Stimulated activated CD4-positive, alpha-beta T cell treated with anti-CD3 and anti-CD28 coated beads, TNF-alpha, amount 100 ng/mL, for 1 hour (primary cell): ENCODE results near the gene TCAIM.

ENCODE experiments used
- DNase-seq, 3 donors: peaks; one replicate each; pipeline ENCODE4 v3.0.0-alpha.2; 2020; ENCODE audit warnings: low read depth in 3 of 3, low spot score in 1 of 3

TCAIM gene, protein sequence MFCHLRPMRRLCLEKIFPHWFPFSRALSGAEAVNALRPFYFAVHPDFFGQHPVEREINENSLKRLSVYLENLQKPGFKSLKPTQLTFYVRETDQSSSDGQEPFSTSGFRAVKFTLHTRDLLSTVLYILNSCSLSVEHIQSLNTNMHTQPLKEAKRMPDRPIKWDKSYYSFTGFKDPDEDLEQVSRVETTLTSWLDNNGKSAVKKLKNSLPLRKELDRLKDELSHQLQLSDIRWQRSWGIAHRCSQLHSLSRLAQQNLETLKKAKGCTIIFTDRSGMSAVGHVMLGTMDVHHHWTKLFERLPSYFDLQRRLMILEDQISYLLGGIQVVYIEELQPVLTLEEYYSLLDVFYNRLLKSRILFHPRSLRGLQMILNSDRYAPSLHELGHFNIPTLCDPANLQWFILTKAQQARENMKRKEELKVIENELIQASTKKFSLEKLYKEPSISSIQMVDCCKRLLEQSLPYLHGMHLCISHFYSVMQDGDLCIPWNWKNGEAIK

DNA sequence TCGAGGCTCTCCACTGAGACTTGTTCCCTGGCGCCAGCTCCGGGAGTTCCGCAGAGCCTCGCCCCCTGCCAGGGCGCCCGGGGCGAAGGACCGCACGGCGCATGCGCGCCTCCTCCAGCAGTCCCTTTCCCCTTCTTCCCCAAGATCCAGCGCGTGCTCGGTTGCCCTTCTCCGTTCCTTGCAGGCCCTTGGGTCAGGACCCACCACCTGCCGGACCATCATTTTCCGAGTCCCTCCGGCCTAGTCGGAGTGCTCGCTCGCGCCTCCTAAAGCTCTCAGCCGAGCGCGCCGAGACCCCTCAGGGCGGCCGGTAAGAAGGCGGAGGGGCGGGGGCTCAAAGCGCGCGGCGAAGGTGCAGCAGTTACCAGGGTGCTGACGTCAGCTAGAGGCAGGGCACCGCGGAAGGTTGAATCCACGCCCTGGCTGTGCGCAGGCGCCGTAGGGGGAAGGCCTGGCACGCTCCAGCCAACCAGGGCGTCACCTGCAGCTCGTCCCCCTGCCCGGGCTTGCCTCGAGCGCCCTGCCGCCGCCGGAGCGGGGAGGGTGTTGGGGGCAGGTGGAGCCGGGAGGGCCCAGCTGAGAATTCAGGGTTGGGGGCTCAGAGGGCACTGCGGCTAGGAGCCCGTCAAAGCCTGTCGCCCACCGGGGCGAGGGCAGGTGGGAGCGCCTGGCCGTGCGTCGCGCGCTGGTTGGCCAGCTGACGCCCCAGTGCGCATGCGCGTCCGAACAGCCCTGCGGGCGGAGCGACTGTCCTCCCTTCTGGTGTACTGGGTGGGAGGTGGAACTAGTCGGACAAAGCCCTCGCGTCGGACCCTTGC lies at the start of gene TCAIM:
Gene TCAIM (plus strand): TSS at position 757 of the 818 bp plus-strand sequence. CDS start 16,017 bp downstream, outside the sequence.
- peak; percentile 96 to 98 (median 97) for DNase-seq

DNA sequence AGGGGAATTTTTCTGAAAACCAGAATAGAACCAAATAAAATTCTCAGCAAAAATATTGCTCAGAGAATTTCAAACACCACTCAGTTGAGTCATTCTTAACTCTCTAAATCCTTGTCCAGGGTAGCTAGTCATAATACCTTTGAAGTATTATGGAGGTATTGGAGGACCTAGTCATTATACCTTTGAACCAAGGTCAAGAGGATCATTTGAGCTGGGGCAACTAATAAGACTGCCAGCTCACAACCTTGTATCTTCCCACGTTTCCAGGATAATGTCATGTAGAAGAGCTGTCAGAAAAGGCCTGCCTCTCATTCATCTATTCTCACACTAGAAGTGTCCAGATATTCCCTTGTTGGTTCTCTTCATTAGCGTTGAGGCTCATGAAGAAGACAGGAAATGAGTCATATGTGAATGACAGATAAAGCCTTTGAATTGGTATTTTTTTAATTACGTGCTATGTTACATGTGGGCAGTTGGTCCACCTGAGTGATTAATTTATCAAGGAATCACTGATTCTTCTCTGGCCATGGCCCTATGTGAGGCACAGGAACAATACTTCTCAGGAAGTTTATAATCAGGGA lies 48.6 kb upstream of the TCAIM start:
- DNase-seq = no peak

DNA sequence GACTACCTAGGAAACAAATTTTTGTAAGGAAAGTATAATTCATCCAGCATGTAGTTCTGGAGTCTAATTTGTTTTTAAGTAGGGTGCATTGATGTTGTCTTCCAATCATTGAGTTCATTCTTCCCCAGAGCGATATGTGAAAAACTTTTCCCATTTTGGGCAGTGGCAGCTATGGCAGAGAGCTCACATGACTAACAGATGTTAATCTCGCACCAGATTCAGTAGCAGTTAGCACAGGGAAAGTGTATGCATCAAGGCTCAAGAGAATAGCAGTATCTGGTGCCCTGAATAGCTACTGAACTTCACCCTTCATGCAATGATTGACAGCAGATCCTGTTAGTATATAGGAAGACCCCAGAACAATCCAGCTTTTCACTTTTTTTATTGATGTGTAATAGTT lies 46.3 kb upstream of the TCAIM start:
- no peak for DNase-seq

DNA sequence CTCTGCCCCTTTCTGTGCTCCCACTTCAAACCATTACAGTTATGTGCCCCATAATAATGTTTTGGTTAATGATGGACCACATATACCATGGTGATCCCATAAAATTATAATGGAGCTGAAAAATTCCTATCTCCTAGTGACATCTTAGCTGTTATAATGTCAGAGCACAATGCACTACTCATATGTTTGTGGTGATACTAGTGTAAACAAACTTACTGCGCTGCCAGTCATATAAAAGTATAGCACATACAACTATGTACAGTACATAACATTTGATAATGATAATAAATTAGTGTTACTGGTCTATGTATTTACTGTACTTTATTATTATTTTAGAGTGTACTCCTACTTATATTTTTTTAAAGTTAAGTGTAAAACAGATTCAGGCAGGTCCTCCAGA lies 45.6 kb upstream of the TCAIM start:
- no peak for DNase-seq

DNA sequence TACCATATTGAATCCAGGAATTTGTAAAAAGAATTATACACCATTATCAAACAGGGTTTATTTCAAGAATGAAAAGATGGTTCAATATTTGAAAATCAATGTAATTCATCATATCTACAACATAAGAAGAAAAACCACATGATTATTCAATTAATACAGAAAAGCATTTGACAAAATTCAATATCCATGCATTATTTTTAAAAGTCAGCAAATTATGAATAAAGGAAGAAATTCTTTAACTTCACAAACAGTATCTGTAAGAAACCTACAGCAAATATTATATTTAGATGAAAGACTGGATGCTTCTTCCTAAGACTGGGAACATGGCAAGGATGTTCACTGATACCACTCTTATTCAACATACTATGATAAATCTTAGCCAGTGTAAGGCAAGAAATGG lies 41.3 kb upstream of the TCAIM start:
- DNase-seq = no peak

DNA sequence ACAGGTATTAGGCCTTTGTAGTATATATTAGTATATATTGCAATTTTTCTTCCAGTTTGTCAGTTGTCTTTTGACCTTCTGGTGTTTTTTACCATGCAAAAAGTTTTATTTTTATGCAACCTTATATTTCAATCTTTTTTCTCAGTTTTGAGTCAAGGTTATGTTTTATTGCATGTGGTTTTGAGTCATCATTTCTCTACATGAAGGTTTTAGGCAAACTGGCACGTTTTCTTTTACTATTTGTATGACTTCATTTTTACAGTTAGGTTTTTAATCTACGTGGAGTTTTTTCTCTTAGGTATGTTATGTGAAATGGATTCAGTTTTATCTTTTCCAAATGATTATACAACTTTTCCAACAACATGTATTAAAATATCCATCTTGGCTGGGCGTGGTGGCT lies 36.8 kb upstream of the TCAIM start:
- DNase-seq = no peak

DNA sequence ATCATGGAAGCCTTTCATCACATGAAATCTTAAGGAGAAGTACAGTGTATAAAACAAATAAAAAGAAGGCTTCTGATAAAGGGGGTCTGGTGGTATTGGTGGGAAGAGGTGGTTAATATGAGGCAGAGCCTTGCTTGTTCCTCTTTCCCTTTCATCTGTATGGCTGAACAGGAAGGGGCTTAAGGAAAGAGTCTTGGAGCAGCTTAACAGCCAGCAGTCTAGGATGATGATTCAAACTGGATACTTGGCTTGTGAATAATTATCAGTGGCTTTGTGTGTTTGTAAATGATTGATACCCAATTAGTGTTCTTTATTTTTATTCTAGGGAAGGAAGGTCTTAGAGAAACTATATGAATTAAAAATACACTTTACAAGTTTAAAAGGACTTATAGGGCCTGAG lies 29.1 kb upstream of the TCAIM start:
- DNase-seq = no peak

DNA sequence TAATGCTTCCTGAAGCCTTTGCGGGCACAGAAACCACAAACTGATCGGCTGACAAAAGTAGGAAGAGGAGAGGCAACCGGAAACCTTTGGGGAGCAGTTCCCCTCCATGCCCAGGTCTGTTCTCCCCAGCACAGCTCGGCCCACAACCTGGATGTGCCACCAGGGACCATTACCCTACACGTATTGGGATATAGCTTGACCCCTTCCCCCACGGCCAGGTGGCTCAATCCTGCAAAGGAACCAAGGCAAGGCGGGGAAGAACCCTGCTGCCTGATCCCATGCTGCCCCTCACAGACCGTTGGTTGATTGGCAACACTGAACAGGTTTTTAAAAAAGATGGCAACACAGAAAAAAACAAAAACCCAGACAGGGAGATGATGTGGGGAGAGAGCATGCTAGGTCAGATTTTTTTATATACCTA lies 19.7 kb upstream of the TCAIM start:
- DNase-seq = no peak

DNA sequence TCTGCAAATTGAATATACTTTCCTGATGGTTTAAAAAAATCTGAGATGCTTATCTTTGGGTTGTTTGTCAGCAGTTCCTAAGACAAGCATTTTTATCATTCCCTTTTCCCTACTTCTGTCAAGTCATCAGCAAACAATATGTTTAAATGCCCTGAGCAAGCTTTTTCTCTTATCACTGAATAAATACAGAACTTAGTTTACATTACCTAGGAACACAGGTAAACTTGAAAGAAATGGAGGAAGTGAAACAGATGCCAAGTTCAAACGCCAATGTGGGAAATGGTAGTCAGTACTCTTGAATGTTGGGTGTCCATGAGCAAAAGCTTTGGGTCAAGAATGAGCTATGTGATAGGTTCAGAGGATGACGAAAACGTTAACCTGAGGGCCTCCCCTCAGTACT lies 17.2 kb upstream of the TCAIM start:
- DNase-seq = no peak

DNA sequence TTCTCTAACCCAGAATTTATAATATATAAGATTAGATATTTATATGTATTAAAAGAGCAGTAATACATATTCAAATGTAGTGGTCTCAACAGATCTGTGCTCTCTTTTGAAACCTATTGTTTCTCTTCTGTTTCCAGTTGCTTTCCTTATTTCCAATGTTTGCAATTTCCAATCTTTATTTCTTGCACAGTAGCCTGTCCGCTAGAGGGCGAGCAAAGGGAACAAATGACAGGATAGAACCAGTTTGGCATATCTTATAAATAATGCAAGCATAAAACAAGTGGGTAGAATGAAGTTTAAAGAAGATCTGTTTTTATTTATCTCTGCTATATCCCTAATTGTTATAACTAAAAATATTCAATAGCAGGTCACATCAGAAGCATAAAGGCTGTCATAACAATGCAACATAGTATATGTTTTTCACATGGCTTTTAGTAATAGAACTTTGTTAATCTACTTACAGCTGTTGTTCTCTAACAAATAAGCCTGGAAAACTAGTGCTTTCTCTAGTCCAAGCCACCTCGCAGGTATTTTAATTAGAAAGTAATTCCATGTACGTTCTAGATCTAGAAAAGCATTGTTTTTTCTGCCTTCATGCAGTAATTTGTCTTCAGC lies 15.1 kb upstream of the TCAIM start:
- peak in 2 of 3 donors; percentile 14 to 19 for DNase-seq

DNA sequence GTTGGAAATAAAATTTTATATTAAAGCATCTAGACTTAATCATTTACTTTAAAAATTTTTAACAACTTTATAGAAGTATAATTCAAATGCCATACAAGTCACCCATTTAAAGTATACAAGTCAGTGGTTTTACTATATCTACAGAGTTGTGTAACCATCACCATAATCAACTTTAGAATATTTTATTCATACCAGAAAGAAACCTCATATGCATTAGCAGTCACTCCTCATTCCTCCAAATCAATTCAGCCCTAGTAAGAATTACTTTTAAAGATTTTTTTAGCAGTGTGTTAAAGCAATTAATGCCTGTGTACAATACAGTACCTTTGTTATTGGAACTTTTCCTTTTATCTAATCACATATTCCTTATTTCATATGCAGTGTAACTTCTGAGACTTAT lies 14.0 kb upstream of the TCAIM start:
- no peak for DNase-seq

DNA sequence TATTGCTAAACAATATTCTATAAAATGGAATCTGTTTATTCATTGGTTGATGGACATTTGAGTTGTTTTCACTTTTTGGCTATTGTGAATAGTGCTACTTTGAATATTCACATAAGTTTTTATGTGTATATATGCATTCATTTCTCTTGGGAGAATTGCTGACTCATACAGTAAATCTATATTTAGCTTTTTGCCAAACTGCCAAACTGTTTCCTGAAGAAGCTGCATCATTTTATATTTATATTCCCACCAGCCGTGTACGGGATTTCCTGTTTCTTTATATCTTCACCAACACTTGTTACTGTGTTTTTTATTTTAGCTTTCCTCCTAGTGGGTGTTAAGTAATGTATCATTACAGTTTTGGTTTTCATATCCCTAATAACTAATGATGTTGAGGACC lies 12.5 kb upstream of the TCAIM start:
- DNase-seq = no peak

DNA sequence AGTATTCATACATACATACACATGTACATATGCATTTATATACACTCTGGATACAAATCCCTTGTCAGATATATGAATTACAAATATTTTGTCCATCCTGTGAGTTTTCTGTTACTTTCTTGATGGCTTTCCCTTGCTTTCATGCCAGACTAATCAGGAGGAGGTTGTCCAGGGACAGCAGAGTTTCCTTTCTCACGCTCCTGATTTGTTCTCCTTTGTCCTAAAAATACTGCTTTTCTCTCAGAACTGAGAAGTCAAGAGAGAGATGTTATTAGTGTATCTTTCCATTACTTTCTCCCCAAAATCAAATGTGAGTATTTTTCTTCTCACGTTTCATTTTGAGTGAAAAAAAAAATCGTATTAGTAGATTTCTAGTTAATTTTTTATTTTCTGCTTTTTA lies 12.1 kb upstream of the TCAIM start:
- no peak for DNase-seq

DNA sequence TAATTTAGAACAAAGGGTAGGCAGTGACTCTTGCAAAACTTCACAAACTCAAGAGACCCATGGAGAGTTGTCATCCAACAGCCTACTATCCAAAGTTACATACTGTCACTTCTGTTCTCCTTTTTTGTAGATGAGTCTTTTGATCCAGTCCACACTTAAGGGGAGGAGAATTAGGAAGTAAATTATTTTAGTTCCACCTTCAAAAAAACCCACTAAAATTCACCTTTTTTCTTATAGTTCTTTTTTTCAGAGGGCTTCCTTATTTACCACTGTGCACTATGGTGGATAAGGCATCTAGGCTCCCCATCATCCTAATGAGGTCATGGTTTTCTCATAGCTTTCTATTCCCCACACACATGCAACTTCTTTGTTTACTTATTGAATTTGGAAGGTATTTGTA lies 8.6 kb upstream of the TCAIM start:
- DNase-seq = no peak

DNA sequence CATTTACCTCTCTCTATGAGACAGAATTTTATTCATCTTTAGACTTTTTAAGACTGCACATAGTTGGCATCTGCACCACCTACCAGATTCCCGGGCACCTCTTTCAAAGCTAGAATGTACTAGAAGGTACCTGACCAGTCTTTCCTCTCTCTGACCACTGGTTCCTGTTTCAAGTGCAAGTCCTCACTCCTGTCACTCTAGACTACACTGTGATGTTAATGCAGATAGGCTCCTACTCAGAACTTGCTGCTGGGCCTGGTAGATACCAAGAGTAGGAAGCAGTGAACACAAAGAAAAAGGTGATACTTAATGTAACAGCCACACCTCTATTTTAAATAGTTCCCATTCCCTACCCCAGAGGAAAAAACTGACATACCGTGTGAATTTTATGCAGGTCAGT lies 8.1 kb upstream of the TCAIM start:
- no peak for DNase-seq

DNA sequence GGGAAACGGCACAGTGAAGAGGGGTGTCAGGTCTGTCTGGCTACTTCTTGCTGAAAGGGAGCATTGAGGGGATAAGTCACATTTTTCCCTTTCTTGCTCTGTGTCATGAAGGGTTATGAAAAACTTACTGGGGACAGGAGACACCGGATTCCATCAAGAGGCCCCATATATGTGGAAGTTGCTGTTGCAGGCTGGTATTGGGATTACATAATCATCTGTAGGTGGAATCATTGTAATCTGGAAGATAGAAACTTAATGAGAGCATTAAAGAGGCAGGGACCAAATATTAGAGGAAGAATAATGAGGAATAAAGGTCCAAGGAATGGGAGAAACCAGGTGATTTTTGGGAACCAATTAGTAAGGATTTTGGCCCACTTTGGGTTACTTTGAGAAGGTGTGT lies 4.2 kb upstream of the TCAIM start:
- no peak for DNase-seq

DNA sequence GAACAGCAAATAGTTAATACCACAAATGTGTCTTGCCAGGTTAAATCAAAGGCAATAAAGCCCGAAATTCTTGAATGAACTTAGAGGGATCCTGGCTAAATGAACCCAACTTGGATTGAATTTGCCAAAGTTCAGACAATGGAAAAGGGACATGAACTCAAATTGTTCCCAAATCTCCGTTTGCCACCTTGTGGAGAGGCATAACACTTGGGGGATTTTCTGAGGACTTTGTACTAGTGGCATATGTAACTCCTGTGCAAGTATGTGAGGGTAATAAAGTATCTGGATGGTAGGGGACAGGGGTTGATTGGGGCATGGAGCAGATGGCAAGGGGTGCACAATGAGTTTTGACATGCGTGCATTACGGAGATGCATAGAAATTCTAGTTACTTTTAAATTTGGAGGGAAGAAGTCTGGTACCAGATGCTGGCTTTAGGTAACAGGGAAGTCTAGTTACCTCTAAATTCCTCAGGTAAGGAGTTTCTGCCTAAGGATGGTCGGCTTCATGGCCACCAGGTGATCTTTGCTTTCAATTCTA lies 1.2 kb upstream of the TCAIM start:
- DNase-seq = no peak

DNA sequence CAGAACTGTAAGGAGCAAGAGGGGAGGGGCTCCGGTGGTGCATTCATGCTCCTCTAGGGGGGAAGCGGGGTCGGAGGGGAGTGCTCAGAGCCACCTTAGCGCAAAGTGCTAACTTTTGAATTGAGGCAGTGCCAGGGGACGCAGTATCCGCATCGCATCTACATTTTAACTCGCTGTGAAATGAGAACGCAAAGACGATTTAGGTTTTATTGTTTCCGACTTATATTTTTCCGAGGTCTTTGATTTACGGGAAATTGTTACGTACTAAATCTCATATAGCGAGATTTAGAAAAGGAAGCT lies 212 bp downstream of the TCAIM start:
- DNase-seq = no peak

DNA sequence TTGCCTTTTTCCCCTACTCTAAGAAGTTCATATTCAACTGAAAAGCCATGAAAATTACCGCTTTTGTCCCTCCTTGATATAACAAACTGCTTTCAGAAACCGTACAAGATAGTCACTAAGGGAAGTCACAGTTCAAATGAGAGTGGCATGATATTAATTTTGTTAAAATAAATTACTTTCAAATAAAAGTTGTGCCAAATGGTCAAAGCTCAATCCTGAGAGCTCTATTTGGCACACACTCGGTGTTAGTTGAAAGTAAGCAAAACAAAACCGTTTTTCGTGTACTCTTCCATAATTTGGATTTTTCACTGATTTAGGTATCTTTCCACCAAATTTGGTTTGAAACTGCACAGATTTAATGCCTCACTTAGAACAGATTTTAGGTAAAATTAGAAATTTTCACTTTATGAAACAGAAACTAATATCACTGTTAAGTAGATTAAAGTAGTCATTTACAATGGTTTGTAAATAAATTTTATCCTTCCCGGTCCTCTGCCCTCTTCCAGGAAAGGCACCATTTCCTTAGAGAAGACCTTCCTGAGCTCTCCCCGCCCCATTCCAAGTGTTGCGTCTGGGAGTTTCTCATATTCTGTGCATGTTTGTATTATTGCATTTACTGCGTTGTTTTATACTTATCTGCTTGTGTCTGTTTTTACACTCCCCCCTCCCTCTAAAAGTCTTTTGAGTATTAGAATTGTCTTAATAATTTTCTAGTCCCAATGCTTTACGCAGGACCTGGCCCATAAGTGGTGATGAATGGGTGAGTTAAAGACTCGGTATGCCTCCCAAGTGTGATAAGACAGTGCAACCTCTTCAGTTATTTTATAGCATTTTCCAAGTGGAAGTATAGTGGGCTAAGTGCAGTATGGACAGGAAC lies 853 bp downstream of the TCAIM start:
- no peak for DNase-seq

DNA sequence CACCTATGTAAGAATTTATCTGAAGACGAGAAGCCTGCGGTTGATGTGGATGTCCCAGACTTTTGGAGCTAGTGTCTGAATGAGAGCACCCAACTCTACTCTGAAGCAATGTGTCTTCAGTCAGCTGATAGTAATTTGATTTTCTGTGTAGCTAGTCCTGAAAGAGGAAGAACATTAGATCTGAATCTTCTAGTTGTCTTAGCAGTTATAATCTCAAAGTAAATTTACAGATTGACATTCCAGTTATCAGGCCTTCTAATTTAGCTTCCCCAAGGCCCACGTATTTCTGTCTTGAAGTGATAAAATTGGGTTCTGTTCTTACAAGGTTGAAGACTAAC lies 1.5 kb downstream of the TCAIM start:
- DNase-seq = no peak
